ENCODE data around the gene C9orf153. TPM values are rescaled to one million over a fixed set of nuclear protein-coding genes. Genes with fewer than 3 reads are reported as not detected.
"Not testable (repeated sequence)": the region's sequence is repeated elsewhere in the genome, so short reads cannot be mapped to it uniquely, and the experiment has no call there.

The C9orf153 gene
- total and polyA plus RNA-seq, 2 of the 4 experiments (the other 2 are of a cell fraction): not detected

DNA sequence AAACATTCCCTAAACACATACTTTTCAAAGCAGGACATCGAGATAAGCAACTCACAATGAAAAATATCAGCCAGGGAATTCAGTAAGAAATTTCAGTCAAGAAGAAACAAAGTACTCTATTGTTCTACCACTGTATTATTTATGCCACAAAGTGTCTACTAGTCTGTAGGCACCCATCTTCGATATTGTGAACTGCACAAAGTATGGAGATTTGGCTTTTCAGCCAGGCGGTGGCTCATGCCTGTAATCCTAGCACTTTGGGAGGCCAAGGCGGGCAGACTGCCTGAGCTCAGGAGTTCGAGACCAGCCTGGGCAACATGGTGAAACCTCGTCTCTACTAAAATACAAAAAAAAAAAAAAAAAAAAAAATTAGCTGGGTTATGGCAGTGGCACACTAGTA, 30.9 kb upstream of the C9orf153 start:
- intact Hi-C loops (cut with micrococcal nuclease); H2AFZ ChIP-seq (replicated peaks; ENCODE audit: low read length, poor library complexity); H4K20me1 ChIP-seq (ENCODE audit: insufficient read depth, low read length); H2AK5ac ChIP-seq (ENCODE audit: low read depth, low read length); H3K27ac ChIP-seq (ENCODE audit: insufficient read depth, low read length); DNase-seq; H3K9ac ChIP-seq (ENCODE audit: low read depth, low read length); dilution Hi-C loops (cut with HindIII; ENCODE audit: low sequenced_read_pairs, unreplicated experiment); H3K4ac ChIP-seq (ENCODE audit: low read depth, low read length); in situ Hi-C loops (cut with MboI; ENCODE audit: low sequenced_read_pairs); H3K79me1 ChIP-seq (ENCODE audit: low read depth in 1 of 2, low read length in 2 of 2); H2BK120ac ChIP-seq (ENCODE audit: low read depth, low read length); H3K9me1 ChIP-seq (ENCODE audit: insufficient read depth, low read length); H2BK15ac ChIP-seq (ENCODE audit: low read depth, low read length); POLR2A ChIA-PET (ENCODE audit: unreplicated experiment); H2AK9ac ChIP-seq (replicated peaks; ENCODE audit: low read depth, low read length, poor library complexity); H2BK20ac ChIP-seq (ENCODE audit: low read depth, low read length); H3K4me1 ChIP-seq (ENCODE audit: control insufficient read depth, insufficient read depth, low read length); H3K9me3 ChIP-seq (ENCODE audit: control insufficient read depth, insufficient read depth, low read length); H2BK5ac ChIP-seq (ENCODE audit: low read depth, low read length, poor library complexity, severe bottlenecking); H3K4me2 ChIP-seq (ENCODE audit: low read depth, low read length); H4K8ac ChIP-seq (ENCODE audit: low read depth in 2 of 2, low read length in 2 of 2); H3K36me3 ChIP-seq (ENCODE audit: control insufficient read depth, insufficient read depth, low read length); ATAC-seq (ENCODE audit: low read depth); H3K14ac ChIP-seq (replicated peaks; ENCODE audit: low read depth, low read length); H3K4me3 ChIP-seq (ENCODE audit: insufficient read depth, low read depth, low read length); BruUV-seq (replicated peaks); H4K91ac ChIP-seq (ENCODE audit: insufficient read depth, low read depth, low read length); H3K18ac ChIP-seq (ENCODE audit: low read depth, low read length); H3K27me3 ChIP-seq (ENCODE audit: control insufficient read depth, insufficient read depth, low read length); H4K5ac ChIP-seq (ENCODE audit: low read depth, low read length); H3K56ac ChIP-seq (ENCODE audit: extremely low read depth, insufficient read depth, low read length); H3K23ac ChIP-seq (ENCODE audit: low read depth, low read length): not testable (repeated sequence)
- CTCF ChIA-PET: interaction anchor here (1.2 kb wide), 1 partner anchor 9 kb away, joined by 4 read pairs; no protein-coding TSS in a partner anchor
- no CpG with 5 or more reads among the region's 6 CpGs for WGBS, 2 experiments (ENCODE audit: extremely low coverage in 2 of 2, insufficient read length in 1 of 2)

Measured in IMR-90 (cell line).